Fibroblast of mammary gland (primary cell): ENCODE results near the gene SRGAP2C.
"Not testable (repeated sequence)": the region's sequence is repeated elsewhere in the genome, so short reads cannot be mapped to it uniquely, and the experiment has no call there.

Experiments
- DNase-seq: peaks from one replicate; pipeline ENCODE4 v3.0.0-alpha.2; 2010; ENCODE audit warnings: low read depth
- H3K4me3 ChIP-seq: 2 replicates; pipeline ENCODE4 v1.5.1; 2011; ENCODE audit warnings: low read depth, mild to moderate bottlenecking, low read length, moderate library complexity; ENCODE audit not compliant: control insufficient read depth
- TF ChIP-seq, protein P1 (sequence below): conservative IDR thresholded peaks from 2 replicates; pipeline ENCODE4 v1.5.1; 2011; ENCODE audit warnings: low read depth, low read length, inconsistent platforms; ENCODE audit not compliant: control insufficient read depth, insufficient read depth

The SRGAP2C gene

DNA sequence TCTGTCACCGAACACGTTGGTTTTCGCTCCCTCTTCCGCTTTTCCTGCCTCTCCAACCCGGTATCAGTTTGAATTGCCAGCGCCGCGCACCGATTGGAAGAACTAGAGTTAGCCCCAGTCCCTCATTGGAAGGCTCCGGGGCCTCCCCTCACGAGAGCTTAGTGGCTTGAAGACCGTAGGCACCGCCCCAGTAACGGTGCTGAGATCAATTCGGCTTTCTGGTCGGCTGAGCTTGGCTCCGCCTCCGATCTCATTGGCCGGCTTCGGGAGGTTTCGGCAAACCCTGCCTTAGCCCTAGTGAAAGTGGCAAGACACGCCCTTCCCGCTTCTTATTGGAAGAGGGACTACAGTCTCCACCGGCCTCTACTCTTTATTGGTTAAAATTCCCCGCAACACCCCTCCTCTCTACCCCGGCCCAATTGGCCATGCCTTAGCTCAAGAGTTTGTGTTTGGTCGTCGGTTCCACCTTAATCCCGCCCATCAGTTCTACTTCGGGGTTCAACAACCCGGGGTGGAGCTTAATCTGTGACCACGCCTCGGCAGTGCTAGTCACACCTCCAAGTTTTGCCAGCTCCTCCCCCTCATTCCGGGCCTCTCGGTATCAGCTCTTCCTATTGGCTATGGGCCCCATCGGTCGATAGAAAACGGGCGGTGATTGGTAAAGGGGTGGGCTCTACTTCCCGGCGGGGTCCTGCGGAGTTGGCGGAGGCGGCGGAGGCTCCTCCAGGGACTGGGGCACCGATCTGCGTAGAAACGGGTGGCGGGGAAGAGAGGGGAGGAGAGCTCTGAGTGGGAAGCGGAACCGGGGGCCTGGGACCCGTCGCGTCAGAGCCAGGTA lies at the start of gene SRGAP2C, which contains the start of gene FAM72B:
Gene SRGAP2C (plus strand): TSS at position 686 of the 838 bp plus-strand sequence. CDS start 2,472 bp downstream, outside the sequence.
Gene FAM72B (minus strand): TSS at position 51 of the 838 bp plus-strand sequence. CDS start 851 bp downstream, outside the sequence.
- peak; percentile 99 for DNase-seq
- H3K4me3 ChIP-seq, result peak within 1 kb of the TSS; percentile 42

DNA sequence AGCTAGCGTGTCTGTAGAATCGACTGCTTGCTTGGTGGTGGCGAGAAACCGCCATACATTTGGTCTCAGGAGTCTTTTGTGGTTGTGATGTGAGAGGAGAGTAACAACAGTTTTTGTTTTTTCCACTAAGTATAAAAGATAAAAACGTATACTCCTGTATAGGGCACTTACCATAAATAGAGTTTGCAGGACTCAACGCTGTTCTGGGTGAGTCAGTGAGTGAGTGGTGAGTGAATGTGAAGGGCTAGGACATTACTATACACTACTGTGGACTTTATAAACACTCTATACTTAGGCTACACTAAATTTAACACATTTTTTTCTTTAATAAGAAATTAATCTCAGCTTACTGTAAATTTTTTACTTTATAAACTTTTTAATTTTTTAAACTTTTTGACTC lies 44.4 kb upstream of the SRGAP2C start:
- H3K4me3 ChIP-seq, DNase-seq: not testable (repeated sequence)

DNA sequence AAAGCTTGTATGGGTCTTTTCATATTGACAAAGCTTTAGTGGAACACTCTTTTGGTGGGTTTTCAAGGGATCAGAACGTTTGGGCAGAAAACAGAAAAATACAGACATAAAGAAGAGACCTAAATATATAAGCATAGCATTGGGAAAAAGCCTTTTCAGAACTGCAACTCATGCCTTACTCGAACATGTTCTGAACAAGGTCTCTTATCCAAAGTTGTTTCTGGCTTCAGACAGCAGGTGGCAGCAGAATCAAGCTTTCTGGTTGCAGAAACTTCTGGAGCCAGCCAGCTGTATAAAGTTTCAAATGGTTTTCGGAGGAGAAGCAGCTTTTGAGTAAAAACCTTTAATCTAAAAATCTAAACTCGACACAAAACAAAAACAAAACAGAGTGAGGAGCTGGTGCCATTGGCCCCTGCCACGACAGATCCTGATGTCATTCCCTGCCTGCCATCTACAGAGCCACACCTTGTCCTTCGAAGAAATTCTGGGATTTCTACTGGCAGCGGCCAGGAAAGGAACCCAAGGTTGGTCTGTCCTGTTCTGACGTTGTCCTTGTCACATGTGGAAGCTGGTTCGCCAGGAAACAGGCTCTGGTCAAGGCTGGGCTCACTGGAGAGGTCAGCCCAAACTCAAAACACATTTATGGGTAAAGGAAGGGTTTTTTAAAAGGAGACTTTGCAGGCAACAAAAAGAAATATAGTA lies 36.1 kb upstream of the SRGAP2C start:
- DNase-seq, H3K4me3 ChIP-seq: not testable (repeated sequence)

DNA sequence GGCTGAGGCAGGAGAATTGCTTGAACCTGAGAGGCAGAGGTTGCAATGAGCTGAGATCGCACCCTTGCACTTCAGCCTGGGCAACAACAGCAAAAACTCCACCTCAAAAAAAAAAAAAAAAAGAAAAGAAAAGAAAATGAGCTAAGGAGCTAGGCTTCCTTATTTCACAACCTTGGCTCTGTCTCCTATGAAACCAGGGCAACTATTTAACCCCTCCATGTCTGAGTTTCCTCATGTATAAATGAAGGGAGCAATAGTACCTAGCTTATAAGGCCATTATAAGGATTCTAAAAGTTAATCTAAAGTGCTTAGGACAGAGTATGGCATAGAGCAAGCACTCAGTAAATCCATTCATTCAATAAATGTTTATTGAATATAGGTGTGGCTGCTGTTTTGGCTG lies 33.5 kb upstream of the SRGAP2C start:
- DNase-seq, result not testable (repeated sequence)

DNA sequence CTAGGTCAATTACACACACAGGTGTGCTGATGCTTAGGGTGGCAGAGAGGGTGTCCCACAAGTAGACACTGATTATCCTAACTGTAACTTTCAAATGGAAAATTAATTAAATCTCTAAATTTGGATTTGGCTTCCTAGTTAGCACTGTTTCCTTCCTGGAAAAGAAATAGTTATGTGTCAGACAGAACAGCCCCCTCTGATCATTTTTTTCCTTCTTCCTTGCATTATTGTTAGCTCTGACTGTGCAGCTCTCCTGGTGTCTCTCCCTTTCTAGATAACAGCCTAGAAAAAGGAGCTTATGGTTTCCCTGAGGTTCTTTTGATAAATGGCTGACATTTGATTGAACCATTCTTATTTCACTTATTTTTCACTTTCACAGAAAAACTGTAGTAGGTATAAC lies 32.0 kb upstream of the SRGAP2C start:
- DNase-seq, H3K4me3 ChIP-seq: not testable (repeated sequence)

More for the DNA sequence above, 33.5 kb upstream of the SRGAP2C start:
- not testable (repeated sequence) for H3K4me3 ChIP-seq

DNA sequence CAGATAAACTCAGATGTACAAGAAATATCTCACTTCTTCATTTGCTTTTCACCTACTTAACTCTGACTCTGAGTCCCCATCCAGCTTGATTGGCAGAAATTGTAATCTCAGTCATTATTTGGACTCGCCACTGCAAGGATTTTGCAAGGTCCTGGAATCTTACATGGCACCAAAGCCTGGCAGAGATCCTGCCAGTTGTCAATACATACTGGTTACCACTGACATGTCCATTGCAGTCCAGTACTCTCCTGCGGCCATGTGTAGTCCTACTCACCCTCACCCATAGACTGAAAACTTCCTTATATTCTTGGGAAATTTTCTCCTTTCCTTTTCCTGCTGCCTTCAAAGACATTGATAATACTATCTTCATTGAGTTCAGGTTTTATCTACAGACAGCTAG lies 30.0 kb upstream of the SRGAP2C start:
- DNase-seq, H3K4me3 ChIP-seq: not testable (repeated sequence)

DNA sequence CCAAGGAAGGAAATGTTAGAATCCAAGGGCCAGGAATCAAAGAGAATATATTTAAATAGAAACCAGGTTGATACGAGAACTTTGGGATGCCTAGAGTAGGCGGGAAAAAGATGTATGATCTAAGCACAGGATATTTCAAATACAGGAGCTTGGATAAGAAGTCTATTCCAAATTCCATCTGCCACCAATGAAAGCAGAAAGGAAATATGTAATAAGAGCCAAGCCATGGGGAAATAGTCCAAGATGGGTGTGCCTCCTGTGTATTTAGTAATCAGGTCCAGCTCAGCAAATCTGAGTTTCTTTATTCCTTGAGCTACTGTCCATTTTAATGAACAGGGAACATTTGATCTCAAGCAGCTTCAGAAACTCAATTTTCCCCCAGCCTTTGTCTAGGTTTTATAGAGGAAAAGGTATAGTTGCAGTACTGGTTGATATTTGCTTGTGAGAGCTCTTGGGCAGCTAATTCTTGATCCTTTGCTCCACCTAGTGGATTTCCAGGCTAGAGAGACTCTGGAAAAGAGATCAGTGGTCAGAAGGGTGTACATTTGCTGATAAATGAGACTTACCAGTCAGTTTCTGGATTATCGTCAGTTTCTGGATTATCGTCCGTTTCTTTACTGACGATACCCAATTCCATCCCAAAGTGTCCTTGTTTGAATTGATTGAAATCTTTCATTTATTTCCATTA lies 29.0 kb upstream of the SRGAP2C start:
- peak; percentile 35 for DNase-seq
- TF ChIP-seq, protein P1, sequence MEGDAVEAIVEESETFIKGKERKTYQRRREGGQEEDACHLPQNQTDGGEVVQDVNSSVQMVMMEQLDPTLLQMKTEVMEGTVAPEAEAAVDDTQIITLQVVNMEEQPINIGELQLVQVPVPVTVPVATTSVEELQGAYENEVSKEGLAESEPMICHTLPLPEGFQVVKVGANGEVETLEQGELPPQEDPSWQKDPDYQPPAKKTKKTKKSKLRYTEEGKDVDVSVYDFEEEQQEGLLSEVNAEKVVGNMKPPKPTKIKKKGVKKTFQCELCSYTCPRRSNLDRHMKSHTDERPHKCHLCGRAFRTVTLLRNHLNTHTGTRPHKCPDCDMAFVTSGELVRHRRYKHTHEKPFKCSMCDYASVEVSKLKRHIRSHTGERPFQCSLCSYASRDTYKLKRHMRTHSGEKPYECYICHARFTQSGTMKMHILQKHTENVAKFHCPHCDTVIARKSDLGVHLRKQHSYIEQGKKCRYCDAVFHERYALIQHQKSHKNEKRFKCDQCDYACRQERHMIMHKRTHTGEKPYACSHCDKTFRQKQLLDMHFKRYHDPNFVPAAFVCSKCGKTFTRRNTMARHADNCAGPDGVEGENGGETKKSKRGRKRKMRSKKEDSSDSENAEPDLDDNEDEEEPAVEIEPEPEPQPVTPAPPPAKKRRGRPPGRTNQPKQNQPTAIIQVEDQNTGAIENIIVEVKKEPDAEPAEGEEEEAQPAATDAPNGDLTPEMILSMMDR, result peak; percentile 32
- H3K4me3 ChIP-seq, result not testable (repeated sequence)

DNA sequence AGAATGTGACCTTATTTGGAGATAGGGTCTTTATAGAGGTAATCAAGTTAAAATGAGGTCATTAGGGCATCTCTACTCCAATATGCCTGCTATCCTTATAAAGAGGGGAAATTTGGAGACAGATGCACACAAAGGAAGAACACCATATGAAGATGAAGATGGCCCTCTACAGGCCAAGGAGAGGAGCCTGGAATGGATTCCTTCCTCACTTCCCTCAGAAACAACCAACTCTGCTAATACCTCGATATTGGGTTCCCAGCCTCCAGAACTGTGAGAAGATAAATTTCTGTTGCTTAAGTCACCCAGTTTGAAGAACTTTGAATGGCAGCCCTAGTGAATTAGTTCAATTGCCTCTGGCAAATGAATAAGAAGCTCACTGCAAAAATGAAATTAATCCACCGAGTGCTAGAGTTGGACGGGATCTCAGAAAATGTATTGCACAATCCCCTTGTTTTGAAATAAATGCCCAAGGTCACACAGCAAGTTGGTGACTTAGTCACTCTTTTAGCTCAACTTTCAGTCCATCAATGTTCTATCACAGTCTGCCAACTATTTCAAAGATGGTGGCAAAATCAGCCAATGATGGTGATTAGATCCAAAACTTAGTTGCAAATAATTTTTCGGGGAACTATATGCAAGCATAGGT lies 27.7 kb upstream of the SRGAP2C start:
- DNase-seq, H3K4me3 ChIP-seq: not testable (repeated sequence)

DNA sequence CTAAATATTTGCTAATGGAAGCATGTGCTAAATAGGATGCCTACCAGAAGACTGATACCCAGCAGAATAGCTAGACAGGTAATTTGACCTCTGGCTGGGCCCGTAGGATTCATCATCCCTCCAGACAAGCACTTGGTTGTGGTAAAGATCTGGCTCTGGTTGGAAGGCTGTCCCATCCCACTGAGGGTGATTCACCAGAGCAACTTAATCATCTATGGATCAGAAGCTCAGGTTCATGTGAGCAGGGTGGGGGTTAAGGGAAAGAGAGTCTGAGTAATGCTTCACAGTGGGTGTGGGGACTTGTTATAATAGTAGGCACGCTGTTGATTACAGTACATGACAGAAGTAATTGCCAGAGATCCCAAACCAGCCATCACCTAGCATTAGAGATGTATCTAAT lies 27.2 kb upstream of the SRGAP2C start:
- DNase-seq, H3K4me3 ChIP-seq: not testable (repeated sequence)

DNA sequence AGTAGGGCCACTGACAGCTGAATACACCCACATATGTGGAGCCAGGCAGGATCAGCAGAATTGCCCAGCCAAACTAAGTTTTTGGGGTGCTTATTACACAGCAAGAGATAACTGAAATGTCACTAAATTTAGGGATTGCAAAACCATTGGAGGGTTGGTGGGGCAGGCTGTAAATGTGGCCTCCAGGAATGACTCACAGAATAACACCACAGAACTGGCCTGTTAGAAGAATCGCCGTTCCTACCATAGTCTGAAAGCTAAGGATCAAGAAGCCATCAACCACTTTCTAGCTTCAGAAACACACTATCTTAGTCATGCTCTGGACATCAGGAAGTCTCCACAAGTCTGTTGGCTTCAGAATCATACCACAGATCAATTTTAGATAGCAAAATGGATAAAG lies 24.7 kb upstream of the SRGAP2C start:
- DNase-seq, H3K4me3 ChIP-seq: not testable (repeated sequence)

DNA sequence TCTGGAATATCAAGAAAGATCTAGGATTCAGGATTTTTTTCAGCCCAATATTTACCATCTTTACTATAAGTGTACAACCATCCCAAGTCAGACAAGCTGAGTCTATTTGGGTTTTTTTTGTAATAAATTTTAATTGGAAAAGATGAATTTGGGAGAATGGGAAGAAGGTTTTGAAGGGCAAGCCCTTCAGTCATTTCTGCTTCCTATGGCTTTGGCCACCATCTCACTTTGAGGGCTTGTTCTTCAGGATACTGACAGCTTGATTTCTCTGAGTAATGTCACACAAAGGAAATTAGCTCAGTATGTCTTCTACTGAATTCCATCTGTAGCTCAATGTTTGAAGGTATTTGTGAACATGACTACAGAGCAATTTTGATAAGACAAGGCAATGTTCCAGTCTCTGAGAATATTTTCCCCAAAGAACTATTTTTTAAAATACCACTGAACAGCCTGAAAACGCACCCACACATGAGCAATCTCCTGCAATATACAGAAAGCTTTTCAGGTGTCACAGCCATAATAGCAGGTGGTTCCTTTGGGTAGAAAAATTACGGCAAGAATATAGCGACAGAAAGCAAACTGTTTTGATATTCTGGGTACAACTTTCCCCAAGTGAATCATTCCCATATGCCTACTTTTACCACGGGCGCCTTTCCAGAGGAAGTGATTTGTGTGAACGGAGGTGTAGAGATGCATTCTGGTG lies 23.4 kb upstream of the SRGAP2C start:
- not testable (repeated sequence) for DNase-seq

DNA sequence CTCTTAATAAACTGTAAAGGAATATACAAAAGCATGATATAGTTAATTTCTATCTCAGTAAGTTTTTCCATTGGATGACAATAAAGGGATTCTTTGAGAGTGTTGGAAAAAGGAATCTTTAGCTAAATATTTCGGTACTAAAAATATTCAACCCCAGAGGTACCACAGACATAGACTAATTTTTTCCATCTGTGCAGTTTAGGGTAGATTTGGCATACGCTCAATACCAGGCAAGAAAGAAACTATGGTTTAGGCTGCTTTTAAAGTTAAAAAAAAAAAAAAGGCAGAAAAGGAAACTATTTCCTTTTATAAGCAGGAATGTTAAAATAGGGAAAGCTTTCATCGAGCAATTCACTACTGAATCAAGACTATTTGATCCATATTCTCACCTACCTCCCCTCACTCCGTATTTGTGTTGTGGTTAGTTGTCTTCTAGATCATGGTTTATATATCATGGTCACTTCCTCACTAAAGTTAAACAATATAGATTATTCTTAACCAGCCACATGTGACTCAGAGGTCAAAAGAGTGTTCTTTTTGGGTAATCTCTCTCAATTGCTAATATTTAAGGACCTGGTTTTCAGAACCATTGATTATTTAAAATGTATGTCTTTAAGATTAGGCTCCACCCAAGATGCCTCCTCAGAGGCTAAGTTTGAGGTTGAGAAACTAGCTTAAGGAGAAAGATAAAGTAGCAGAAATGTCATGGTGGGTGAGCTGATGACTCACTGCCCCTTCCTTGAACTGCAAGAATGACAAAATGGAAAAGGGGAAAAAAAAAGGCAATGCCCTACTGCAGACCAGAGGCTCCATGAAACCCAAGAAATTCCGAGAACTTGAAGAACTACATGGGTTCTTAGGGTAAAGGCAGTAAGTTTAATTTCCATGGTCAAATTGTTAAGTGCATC lies 20.7 kb upstream of the SRGAP2C start:
- H3K4me3 ChIP-seq, result not testable (repeated sequence)
- DNase-seq, result peak; percentile 77

More for the DNA sequence above, 23.4 kb upstream of the SRGAP2C start:
- H3K4me3 ChIP-seq, result not testable (repeated sequence)

DNA sequence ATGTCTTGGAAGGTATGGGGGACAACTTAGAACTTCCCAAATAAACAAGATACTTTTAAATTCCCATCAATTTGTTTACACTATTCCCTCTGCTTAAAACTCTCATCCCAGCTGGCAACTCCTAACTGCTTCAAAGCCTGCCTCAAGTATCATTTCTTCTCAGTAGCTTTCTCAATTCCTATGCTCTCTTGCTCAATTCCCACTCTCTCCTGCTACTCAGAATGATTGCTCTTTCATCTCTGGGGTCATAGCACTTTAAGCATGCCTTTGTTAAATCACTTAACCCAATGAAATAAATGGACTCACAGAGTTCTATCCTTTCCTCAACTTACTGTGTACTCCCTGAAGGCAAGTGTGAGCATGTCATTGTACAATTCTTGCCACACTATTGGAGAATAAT lies 19.5 kb upstream of the SRGAP2C start:
- not testable (repeated sequence) for H3K4me3 ChIP-seq
- peak; percentile 35 for DNase-seq

DNA sequence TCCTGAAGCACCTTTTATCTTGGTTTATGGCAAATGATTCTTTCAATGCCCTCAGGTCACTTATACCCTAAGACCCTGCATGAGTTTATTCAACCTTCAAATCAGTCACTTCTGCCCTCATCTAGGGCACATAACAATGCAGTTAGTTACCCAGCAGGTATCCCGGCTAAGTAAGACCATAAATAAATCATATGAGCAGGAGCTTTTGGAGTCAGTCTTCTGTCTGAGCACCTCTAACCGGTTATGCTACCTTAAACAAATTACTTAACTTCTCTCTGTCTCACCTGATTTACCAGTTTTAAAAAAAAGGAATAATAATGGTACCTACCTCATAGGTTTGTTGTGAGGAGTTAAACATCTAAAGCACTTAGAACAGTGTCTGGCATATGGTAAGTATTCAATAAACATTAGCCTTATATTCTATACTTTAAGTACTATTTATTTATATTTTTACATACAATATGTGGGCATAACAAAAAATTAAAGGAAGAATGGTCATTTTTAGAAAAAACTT lies 17.5 kb upstream of the SRGAP2C start:
- not testable (repeated sequence) for H3K4me3 ChIP-seq, DNase-seq

DNA sequence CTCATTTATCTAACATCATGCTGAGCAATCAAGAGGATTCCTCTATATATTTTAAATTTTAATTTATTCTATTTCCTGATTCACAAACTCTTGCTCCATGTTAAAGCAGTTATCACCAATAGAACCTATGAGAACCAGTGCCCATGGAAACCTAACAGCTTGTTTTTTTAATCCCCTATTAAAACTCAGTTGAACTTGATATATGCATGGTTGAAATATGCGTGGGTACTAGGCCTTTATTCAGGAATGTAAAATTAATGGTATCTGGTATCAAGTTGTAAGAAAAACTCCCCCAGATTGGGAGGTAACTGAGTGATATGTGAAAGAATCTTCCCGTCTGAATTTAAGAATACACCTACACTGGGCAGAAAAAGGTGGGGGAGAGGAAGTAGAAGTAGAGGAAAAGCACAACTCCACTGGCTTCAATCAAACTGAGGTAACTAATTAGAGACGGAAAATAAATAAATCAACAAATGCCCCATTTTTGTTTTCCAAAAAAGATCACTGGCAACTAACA lies 16.6 kb upstream of the SRGAP2C start:
- not testable (repeated sequence) for DNase-seq, H3K4me3 ChIP-seq
